Loucy (cell line): ENCODE data around the gene CNTN4.

ENCODE experiments used
- CTCF ChIP-seq: fragments of 200-600 bp; sonication (generic); conservative IDR thresholded peaks from 2 replicates; pipeline ENCODE4 v1.5.1; 2014; ENCODE audit warnings: mild to moderate bottlenecking, antibody characterized with exemption, low read length
- EZH2phosphoT487 ChIP-seq: fragments of 200-600 bp; IDR thresholded peaks from 2 replicates; pipeline ENCODE4 v1.6.1; 2018; ENCODE audit warnings: antibody characterized with exemption, mild to moderate bottlenecking, moderate library complexity, borderline replicate concordance

GRCh38 chr3:2244137-2244536 is 145.5 kb downstream of the CNTN4 start:
- no peak for TF ChIP-seq CTCF
- TF ChIP-seq EZH2phosphoT487, result no peak
